Lung microvascular endothelial cell (primary cell): ENCODE results near the gene RPL21. TPM values are rescaled to one million over a fixed set of nuclear protein-coding genes. Genes with fewer than 3 reads are reported as not detected.
"Not testable (repeated sequence)": the region's sequence is repeated elsewhere in the genome, so short reads cannot be mapped to it uniquely, and the experiment has no call there.

Source experiments
- DNase-seq, 2 donors: peaks; one replicate each; pipeline versions ENCODE4 v3.0.0 to v3.0.0-alpha.2; 2010; ENCODE audit warnings: low read depth in 2 of 2
- total RNA-seq: library from RNA; depleted of rRNA; stranded (reverse); fragments of >200 nt; gene quantifications from 2 replicates; pipeline ENCODE4 v1.2.1, GENCODE V29; 2014

The RPL21 gene
- total RNA-seq: 621 and 659 TPM in 2 replicates

GRCh38 chr13:27251166-27252091 lies at the start of gene RPL21:
TSS of gene RPL21 (plus strand) at chr13:27251558. CDS start at chr13:27253777, 2,219 bp downstream.
- DNase-seq: peak; percentile 98

GRCh38 chr13:27201661-27202060 lies 49.7 kb upstream of the RPL21 start:
- DNase-seq: no peak

- no peak for DNase-seq
Observed at GRCh38 chr13:27203186-27203585, 48.2 kb upstream of the RPL21 start.

GRCh38 chr13:27203854-27204253 lies 47.5 kb upstream of the RPL21 start:
- peak; percentile 45 to 62 for DNase-seq

GRCh38 chr13:27208514-27208913 lies 42.8 kb upstream of the RPL21 start:
- no peak for DNase-seq

- no peak for DNase-seq
Observed at GRCh38 chr13:27211271-27211670, 40.1 kb upstream of the RPL21 start.

- DNase-seq: peak in 1 of 2 donors; percentile 58
Observed at GRCh38 chr13:27211771-27212364, 39.5 kb upstream of the RPL21 start.

GRCh38 chr13:27213386-27213785 lies 38.0 kb upstream of the RPL21 start:
- DNase-seq: not testable (repeated sequence)

GRCh38 chr13:27217791-27218190 lies 33.6 kb upstream of the RPL21 start:
- DNase-seq: not testable (repeated sequence)

- DNase-seq: not testable (repeated sequence)
Observed at GRCh38 chr13:27218861-27219260, 32.5 kb upstream of the RPL21 start.

GRCh38 chr13:27219611-27220010 lies 31.7 kb upstream of the RPL21 start:
- DNase-seq: no peak

- not testable (repeated sequence) for DNase-seq
Observed at GRCh38 chr13:27222100-27222499, 29.3 kb upstream of the RPL21 start.

- DNase-seq: no peak
Observed at GRCh38 chr13:27226991-27227390, 24.4 kb upstream of the RPL21 start.

- DNase-seq: no peak
Observed at GRCh38 chr13:27228131-27228530, 23.2 kb upstream of the RPL21 start.

- DNase-seq: no peak
Observed at GRCh38 chr13:27229642-27230041, 21.7 kb upstream of the RPL21 start.

- DNase-seq: no peak
Observed at GRCh38 chr13:27233964-27234363, 17.4 kb upstream of the RPL21 start.

- DNase-seq: no peak
Observed at GRCh38 chr13:27236478-27236877, 14.9 kb upstream of the RPL21 start.

GRCh38 chr13:27242702-27243101 lies 8.7 kb upstream of the RPL21 start:
- no peak for DNase-seq

- DNase-seq: no peak
Observed at GRCh38 chr13:27245610-27246009, 5.7 kb upstream of the RPL21 start.

- DNase-seq: no peak
Observed at GRCh38 chr13:27250833-27251165, 559 bp upstream of the RPL21 start.

GRCh38 chr13:27252467-27252866 lies 1.1 kb downstream of the RPL21 start:
- no peak for DNase-seq

GRCh38 chr13:27257233-27257568 lies 5.8 kb downstream of the RPL21 start:
- no peak for DNase-seq

GRCh38 chr13:27257648-27258253 lies 6.4 kb downstream of the RPL21 start:
- no peak for DNase-seq
